Endodermal cell (in vitro differentiated cells): Measurements from ENCODE around the gene CXCR1. TPM values are rescaled to one million over a fixed set of nuclear protein-coding genes. Genes with fewer than 3 reads are reported as not detected.

ENCODE experiments used
- DNase-seq: peaks from one replicate; pipeline ENCODE4 v3.0.0-alpha.2; 2017
- H3K27ac ChIP-seq: 2 replicates; pipeline ENCODE4 v1.5.1; 2013; ENCODE audit warnings: mild to moderate bottlenecking, low read depth, low read length, moderate library complexity
- H3K27me3 ChIP-seq: 2 replicates; pipeline ENCODE4 v1.6.1; 2013; ENCODE audit warnings: mild to moderate bottlenecking, low read length, moderate library complexity; ENCODE audit not compliant: insufficient read depth, control insufficient read depth, poor library complexity, severe bottlenecking
- H3K36me3 ChIP-seq: 2 replicates; pipeline ENCODE4 v1.7.0; 2013; ENCODE audit warnings: mild to moderate bottlenecking, low read length, moderate library complexity; ENCODE audit not compliant: control insufficient read depth, insufficient read depth
- H3K4me1 ChIP-seq: one replicate; pipeline ENCODE4 v1.7.0; 2013; ENCODE audit warnings: low read length; ENCODE audit not compliant: control insufficient read depth, insufficient read depth
- H3K4me3 ChIP-seq: 2 replicates; pipeline ENCODE4 v1.5.1; 2013; ENCODE audit warnings: mild to moderate bottlenecking, low read length, moderate library complexity
- H3K9ac ChIP-seq: 2 replicates; pipeline ENCODE4 v1.6.1; 2013; ENCODE audit warnings: mild to moderate bottlenecking, low read length, moderate library complexity; ENCODE audit not compliant: poor library complexity, severe bottlenecking; ENCODE audit errors: extremely low read depth
- H3K9me3 ChIP-seq: 2 replicates; pipeline ENCODE4 v1.6.1; 2013; ENCODE audit warnings: mild to moderate bottlenecking, low read length, moderate library complexity; ENCODE audit not compliant: control insufficient read depth
- H3K27ac Mint-ChIP-seq: 2 replicates; pipeline ENCODE4 v1.8.0; 2020; ENCODE audit warnings: mixed read lengths
- H3K27me3 Mint-ChIP-seq: 2 replicates; pipeline ENCODE4 v1.8.0; 2021; ENCODE audit warnings: mild to moderate bottlenecking, mixed read lengths; ENCODE audit not compliant: insufficient read depth
- H3K36me3 Mint-ChIP-seq: 2 replicates; pipeline ENCODE4 v1.8.0; 2020; ENCODE audit warnings: low read depth, mixed read lengths
- H3K4me1 Mint-ChIP-seq: 2 replicates; pipeline ENCODE4 v1.8.0; 2020; ENCODE audit warnings: mixed read lengths
- H3K4me3 Mint-ChIP-seq: 2 replicates; pipeline ENCODE4 v1.8.0; 2020; ENCODE audit warnings: mild to moderate bottlenecking, moderate library complexity, mixed read lengths
- H3K9me3 Mint-ChIP-seq: 2 replicates; pipeline ENCODE4 v1.8.0; 2020; ENCODE audit warnings: mild to moderate bottlenecking, mixed read lengths
- WGBS, 2 experiments: methylation state at CpG; one replicate each; pipeline versions ENCODE4 v1.1.5 to v1.1.7; 2013; ENCODE audit warnings: missing lambda C conversion rate in 2 of 2, mixed read lengths in 1 of 2; ENCODE audit not compliant: insufficient coverage in 1 of 2, insufficient read length in 1 of 2; 5-methylcytosine and 5-hydroxymethylcytosine counted together
- total RNA-seq, 2 donors: library from RNA; stranded (reverse); fragmentation: NEBNext Ultra II Directional in 1 of 2; extraction: Animal tissue kit (Norgen Biotek cat#: 25700) in 1 of 2; gene quantifications; 2 replicates in 1 of 2; 3 replicates in 1 of 2; pipeline ENCODE4 v1.2.1, GENCODE V29; 2021
- TF ChIP-seq, protein P1 (sequence below): fragments of 200-600 bp; sonication (generic); conservative IDR thresholded peaks from 2 replicates; pipeline ENCODE4 v1.5.0; 2021; ENCODE audit warnings: antibody characterized with exemption, mild to moderate bottlenecking

Gene CXCR1
- total RNA-seq, 2 donors from 2014 or later: not detected

GRCh38 chr2:218138047-218138446 is 28.7 kb downstream of the CXCR1 start:
- 83 to 98% methylated on average over 4 of the region's 4 CpGs for WGBS, 2 experiments

DNA sequence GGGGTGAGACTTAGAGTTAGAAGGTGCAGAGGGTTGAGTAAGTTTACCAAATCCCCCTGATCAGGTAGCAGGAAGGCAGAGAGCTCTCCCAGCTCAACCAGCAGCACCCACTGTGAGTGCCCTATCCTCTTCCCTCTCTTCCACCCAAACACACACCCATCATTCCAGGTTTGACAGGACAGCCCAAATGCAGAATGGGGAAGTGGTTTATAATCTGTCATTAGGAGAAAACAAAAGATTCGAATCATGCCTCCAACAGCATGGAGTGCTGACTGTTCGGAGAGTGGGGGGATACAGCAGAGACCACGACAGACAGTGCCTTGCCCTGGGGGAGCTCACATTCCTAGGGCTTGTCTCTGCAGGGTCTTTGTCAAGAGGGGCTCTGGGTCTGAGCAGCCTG is 29.2 kb downstream of the CXCR1 start:
- H3K9me3 ChIP-seq: no peaks in the 10 kb centered on the region
- H3K36me3 ChIP-seq: no peaks in the 10 kb centered on the region
- TF ChIP-seq, protein P1, sequence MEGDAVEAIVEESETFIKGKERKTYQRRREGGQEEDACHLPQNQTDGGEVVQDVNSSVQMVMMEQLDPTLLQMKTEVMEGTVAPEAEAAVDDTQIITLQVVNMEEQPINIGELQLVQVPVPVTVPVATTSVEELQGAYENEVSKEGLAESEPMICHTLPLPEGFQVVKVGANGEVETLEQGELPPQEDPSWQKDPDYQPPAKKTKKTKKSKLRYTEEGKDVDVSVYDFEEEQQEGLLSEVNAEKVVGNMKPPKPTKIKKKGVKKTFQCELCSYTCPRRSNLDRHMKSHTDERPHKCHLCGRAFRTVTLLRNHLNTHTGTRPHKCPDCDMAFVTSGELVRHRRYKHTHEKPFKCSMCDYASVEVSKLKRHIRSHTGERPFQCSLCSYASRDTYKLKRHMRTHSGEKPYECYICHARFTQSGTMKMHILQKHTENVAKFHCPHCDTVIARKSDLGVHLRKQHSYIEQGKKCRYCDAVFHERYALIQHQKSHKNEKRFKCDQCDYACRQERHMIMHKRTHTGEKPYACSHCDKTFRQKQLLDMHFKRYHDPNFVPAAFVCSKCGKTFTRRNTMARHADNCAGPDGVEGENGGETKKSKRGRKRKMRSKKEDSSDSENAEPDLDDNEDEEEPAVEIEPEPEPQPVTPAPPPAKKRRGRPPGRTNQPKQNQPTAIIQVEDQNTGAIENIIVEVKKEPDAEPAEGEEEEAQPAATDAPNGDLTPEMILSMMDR: no peak
- no peak overlapping the region for H3K27ac ChIP-seq
- Mint-ChIP-seq H3K27me3 (peaks cover 15% of the 10 kb centered on the region), H3K9me3 (no peaks in the 10 kb centered on the region), H3K27ac (peak overlapping the region; percentile 17), H3K4me1 (no peaks in the 10 kb centered on the region), H3K36me3 (no peaks in the 10 kb centered on the region), H3K4me3 (no peak overlapping the region)
- WGBS, 2 experiments: 74 to 77% methylated on average over 3 of the region's 3 CpGs
- DNase-seq: no peak
- no peak overlapping the region for H3K4me3 ChIP-seq
- H3K4me1 ChIP-seq: no peaks in the 10 kb centered on the region
- H3K27me3 ChIP-seq: no peaks in the 10 kb centered on the region
- no peak overlapping the region for H3K9ac ChIP-seq

More at GRCh38 chr2:218138047-218138446, 28.7 kb downstream of the CXCR1 start:
- Histone ChIP-seq H3K4me1 (no peaks in the 10 kb centered on the region), H3K27me3 (no peaks in the 10 kb centered on the region), H3K9me3 (no peaks in the 10 kb centered on the region), H3K36me3 (no peaks in the 10 kb centered on the region), H3K4me3 (no peak overlapping the region), H3K27ac (no peak overlapping the region), H3K9ac (no peak overlapping the region)
- TF ChIP-seq, protein P1: no peak
- Mint-ChIP-seq H3K27me3 (peaks cover 16% of the 10 kb centered on the region), H3K27ac (no peak overlapping the region), H3K4me3 (no peak overlapping the region), H3K9me3 (no peaks in the 10 kb centered on the region), H3K4me1 (no peaks in the 10 kb centered on the region), H3K36me3 (no peaks in the 10 kb centered on the region)
- no peak for DNase-seq

DNA sequence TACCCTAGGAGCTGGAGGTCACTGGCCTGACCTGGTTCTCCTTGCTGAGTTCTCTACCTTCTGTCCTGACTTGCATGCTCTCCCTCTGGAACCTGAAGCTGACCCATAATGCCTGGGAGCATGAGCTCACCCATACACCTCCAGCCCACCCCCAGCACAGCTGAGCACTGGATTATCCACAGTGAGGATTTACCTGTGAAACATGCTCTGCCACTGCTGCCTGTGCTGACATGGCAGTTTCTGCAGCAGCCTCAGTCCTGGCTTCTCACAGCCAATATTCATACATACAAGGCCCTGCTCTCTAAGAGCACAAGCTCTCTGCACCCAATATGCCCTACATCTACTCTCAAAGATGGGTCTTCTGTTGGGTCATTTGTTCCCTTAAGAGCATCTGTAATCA is 35.9 kb downstream of the CXCR1 start:
- no peaks in the 10 kb centered on the region for H3K27me3 ChIP-seq
- no peak overlapping the region for H3K27ac ChIP-seq
- no peak overlapping the region for H3K27ac Mint-ChIP-seq
- H3K9me3 ChIP-seq: no peaks in the 10 kb centered on the region
- no peak overlapping the region for H3K4me3 Mint-ChIP-seq
- H3K36me3 ChIP-seq: no peaks in the 10 kb centered on the region
- TF ChIP-seq, protein P1: no peak
- no peaks in the 10 kb centered on the region for H3K9me3 Mint-ChIP-seq
- no peaks in the 10 kb centered on the region for H3K4me1 ChIP-seq
- no peaks in the 10 kb centered on the region for H3K4me1 Mint-ChIP-seq
- H3K4me3 ChIP-seq: no peak overlapping the region
- no peaks in the 10 kb centered on the region for H3K36me3 Mint-ChIP-seq
- peaks cover 11% of the 10 kb centered on the region for H3K27me3 Mint-ChIP-seq
- no peak for DNase-seq
- H3K9ac ChIP-seq: no peak overlapping the region
